Astrocyte (in vitro differentiated cells and primary cell): Measurements from ENCODE around the gene SOX4.

Source experiments
- EZH2 ChIP-seq: IDR thresholded peaks from 2 replicates; pipeline ENCODE4 v1.6.1; 2012; ENCODE audit warnings: mild to moderate bottlenecking, low read length, inconsistent platforms; ENCODE audit not compliant: insufficient read depth
- TF ChIP-seq, protein P1 (sequence below): IDR thresholded peaks from 2 replicates; pipeline ENCODE4 v1.5.1; 2011; ENCODE audit warnings: low read depth, mild to moderate bottlenecking, inconsistent platforms, low read length, moderate library complexity; ENCODE audit not compliant: insufficient read depth

DNA sequence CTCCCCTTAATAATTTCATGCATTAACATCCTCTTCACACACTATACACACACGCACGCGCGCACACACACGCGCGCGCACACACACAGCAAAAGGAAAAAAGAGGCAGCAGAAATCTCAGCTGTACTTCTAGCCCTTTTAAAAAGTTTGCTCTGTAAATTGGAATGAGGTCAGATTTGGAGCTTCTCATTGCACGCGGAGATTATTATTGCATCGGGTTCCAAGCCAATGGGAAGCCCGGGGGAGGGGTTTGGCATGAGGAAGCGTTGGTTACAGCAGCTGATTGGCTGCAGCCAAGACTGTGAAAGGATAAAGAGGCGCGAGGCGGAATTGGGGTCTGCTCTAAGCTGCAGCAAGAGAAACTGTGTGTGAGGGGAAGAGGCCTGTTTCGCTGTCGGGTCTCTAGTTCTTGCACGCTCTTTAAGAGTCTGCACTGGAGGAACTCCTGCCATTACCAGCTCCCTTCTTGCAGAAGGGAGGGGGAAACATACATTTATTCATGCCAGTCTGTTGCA, at the start of gene SOX4:
- TF ChIP-seq, protein P1, sequence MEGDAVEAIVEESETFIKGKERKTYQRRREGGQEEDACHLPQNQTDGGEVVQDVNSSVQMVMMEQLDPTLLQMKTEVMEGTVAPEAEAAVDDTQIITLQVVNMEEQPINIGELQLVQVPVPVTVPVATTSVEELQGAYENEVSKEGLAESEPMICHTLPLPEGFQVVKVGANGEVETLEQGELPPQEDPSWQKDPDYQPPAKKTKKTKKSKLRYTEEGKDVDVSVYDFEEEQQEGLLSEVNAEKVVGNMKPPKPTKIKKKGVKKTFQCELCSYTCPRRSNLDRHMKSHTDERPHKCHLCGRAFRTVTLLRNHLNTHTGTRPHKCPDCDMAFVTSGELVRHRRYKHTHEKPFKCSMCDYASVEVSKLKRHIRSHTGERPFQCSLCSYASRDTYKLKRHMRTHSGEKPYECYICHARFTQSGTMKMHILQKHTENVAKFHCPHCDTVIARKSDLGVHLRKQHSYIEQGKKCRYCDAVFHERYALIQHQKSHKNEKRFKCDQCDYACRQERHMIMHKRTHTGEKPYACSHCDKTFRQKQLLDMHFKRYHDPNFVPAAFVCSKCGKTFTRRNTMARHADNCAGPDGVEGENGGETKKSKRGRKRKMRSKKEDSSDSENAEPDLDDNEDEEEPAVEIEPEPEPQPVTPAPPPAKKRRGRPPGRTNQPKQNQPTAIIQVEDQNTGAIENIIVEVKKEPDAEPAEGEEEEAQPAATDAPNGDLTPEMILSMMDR = no peak
- no peak for TF ChIP-seq EZH2
